Stimulated activated CD8-positive, alpha-beta memory T cell treated with anti-CD3 and anti-CD28 coated beads, Interleukin-15, amount 100 ng/mL, for 4 hours (primary cell): Measurements from ENCODE around the gene MSANTD4.
"Not testable (repeated sequence)": the region's sequence is repeated elsewhere in the genome, so short reads cannot be mapped to it uniquely, and the experiment has no call there.

Experiments
- DNase-seq, 2 donors: peaks; one replicate each; pipeline ENCODE4 v3.0.0-alpha.2; 2020; ENCODE audit warnings: low read depth in 2 of 2

The MSANTD4 gene

GRCh38 chr11:106021967-106022794, at the start of gene MSANTD4:
TSS of gene MSANTD4 (minus strand) at chr11:106022240. CDS start at chr11:106010917, 11,323 bp downstream.
- DNase-seq: peak; percentile 87 to 95

DNA sequence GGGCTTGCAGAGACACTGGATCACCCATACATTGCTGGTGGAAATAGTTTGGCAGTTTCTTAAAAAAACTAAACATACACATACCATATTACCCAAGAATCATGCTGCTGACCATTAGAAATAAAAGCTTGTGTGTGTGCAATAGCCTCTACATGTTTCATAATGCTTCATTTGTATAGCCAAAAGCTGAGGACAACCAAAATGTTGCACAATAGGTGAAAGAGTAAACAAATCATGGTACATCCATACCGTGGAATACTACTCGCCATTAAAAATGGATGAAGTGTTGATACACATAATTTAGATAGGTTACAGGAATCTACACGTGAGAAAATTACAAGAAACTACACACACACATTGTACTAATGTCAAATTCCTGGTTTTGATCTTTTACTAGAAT, 48.6 kb upstream of the MSANTD4 start:
- DNase-seq: no peak

- no peak for DNase-seq
These were observed 41.0 kb upstream of the MSANTD4 start for GRCh38 chr11:106063009-106063408.

GRCh38 chr11:106061954-106062949, 40.2 kb upstream of the MSANTD4 start:
- no peak for DNase-seq

GRCh38 chr11:106061249-106061784, 39.3 kb upstream of the MSANTD4 start:
- no peak for DNase-seq

- DNase-seq: no peak
These were observed 37.6 kb upstream of the MSANTD4 start for GRCh38 chr11:106059617-106060016.

GRCh38 chr11:106058377-106058776, 36.3 kb upstream of the MSANTD4 start:
- not testable (repeated sequence) for DNase-seq

DNA sequence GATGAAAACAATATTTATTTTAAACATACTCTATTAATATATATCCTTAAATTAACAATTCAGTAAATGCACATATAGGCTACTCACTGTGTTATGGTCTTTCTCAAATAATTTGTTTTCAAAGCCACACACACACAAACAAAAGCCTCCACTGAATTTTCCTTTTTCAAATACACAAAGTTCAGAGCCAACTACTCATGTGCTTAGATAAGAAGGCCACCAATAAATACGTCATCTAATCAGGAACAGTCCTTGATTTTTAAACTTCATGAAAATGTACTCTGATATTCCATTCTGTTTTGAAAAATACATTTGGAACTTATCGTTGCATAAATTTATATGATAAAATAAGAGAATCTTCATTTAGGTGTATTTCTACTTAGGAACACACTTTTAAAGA, 29.1 kb upstream of the MSANTD4 start:
- no peak for DNase-seq

DNA sequence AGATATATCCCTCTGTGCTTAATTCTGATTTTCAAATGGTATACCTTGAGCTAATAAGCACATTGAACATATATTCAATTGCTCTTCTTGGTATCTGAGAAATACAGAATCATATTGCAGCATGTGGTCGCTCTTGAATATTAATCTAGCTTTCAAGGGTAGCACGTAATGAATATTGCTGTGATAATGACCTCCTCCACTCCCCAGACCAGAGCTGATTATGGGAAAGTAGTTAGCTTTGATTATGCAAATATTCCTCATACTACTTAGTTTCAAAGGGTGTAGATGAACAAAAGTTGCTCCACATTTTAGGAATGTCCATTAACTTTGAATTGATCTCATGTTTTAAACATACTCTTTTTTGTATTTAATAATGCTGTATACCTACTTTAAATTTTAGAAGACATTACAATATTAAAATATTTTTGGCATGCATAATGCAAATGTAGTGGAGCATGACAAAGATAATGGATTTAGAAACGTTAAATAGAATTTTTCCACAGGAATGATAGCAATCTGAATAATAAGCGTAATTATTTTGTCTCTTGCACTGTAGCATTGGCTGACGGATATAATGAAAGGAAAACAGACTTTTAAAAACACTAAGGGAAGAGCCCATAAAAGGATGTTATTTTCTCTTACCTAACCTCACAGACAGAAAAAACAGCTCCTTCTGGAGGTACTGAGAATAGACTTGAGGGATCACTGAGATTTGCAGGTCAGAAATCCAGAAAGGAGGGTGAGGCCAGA, 27.9 kb upstream of the MSANTD4 start:
- no peak for DNase-seq

DNA sequence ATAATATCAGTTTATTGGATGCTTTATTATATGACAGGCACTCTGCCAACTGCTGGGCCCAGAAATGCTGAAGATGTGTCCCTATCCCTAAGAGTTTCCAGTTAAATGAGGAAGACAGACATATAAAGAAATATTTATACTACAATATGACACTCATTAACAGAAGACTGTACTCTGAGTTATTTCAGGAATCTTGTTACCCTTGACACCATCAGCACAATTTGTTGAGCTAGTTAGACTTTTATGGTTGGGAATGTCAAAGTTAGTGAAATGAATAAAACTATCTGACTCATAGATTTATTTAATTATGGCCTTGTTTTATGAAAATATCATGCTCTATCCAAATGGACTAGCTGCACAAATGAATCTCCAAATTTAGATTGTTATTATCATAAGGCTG, 25.6 kb upstream of the MSANTD4 start:
- DNase-seq: no peak

- DNase-seq: no peak
These were observed 21.5 kb upstream of the MSANTD4 start for GRCh38 chr11:106043540-106043939.

- DNase-seq: no peak
These were observed 10.8 kb upstream of the MSANTD4 start for GRCh38 chr11:106032861-106033260.

GRCh38 chr11:106031936-106032335, 9.9 kb upstream of the MSANTD4 start:
- no peak for DNase-seq

- no peak for DNase-seq
These were observed 9.3 kb upstream of the MSANTD4 start for GRCh38 chr11:106031202-106031810.

- no peak for DNase-seq
These were observed 8.6 kb upstream of the MSANTD4 start for GRCh38 chr11:106030609-106031008.

DNA sequence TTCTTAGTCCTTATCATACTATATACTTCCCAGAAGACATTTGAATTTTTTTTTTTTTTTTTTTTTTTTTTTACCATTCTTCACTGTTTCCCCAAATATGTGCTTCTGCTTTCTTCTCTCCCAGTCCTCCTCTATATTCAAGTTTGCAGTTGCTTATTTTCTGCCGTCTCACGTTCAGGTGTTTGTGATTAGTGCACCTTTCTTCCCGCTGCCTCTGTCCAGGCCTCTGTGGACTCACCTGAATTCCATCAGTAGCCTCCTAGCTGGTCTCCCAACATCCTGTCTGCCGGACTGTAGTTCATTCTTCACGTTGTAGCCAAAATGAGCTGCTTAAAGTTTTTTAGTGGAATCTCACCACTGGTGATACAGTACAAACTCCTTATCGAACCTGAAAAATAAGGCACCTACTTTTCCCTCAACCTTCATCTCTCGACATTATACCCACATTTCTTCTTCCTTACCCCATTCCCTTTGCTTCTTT, 795 bp upstream of the MSANTD4 start:
- DNase-seq: no peak

DNA sequence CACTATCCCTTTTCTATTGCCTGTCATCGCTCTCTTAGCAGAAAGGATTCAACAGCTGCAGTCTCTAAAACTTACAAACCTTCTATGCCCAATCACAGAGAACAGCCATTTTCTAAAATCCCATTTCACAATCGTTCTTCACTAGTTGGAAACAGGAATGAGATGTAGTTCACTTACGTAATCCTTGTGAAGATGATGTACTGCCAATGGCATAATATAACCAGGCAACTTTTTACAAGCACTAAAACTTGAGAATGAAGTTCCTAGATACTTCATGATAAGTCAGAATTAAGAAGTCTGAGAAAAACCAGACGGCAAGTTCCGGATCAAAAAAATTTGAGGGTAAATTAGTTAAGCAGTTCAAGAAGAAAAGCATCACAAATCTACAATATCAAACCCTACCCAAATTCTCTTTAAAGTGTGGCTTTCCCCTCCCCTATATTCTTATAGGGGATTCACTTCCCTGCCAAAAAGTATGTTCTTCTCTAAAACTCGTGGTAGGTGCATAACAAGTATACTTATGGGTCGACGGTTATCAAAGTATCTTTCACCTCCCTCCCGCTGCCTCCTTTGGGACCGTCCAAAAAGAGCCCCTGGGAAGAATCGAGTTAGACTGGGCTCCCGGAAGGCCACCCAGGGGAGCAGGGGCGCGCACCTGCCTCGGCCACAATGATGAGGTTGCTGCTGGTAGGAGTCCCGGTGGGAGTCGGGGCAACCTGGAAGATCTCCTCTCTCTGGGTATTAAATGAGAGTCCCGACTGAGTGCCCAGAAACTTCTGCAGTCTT, 666 bp downstream of the MSANTD4 start:
- DNase-seq: no peak

GRCh38 chr11:106017093-106017492, 4.9 kb downstream of the MSANTD4 start:
- no peak for DNase-seq

DNA sequence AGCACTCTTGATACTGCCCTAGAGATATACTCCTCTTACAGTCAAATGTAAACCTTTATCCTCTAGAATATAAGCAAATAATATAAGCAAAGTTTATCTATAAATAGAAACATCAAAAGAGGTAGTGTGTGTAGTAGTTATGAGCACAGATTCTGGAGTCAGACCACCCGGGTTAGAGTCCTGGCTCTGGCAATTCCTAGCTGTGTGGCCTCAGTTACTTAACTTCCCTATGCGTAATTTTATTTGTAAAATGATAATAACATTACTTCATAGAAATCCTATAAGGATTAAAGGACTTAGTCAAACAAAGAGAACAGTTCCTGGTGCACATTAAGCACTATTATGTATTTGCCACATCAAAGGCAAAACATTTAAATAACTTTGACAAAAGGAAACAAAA, 7.0 kb downstream of the MSANTD4 start:
- no peak for DNase-seq

GRCh38 chr11:106014620-106015019, 7.4 kb downstream of the MSANTD4 start:
- DNase-seq: no peak
